ENCODE results near the gene FADS3. TPM values are rescaled to one million over a fixed set of nuclear protein-coding genes. Genes with fewer than 3 reads are reported as not detected.

Gene FADS3
- total RNA-seq, 1 donor from 2014 or later = 255 TPM

DNA sequence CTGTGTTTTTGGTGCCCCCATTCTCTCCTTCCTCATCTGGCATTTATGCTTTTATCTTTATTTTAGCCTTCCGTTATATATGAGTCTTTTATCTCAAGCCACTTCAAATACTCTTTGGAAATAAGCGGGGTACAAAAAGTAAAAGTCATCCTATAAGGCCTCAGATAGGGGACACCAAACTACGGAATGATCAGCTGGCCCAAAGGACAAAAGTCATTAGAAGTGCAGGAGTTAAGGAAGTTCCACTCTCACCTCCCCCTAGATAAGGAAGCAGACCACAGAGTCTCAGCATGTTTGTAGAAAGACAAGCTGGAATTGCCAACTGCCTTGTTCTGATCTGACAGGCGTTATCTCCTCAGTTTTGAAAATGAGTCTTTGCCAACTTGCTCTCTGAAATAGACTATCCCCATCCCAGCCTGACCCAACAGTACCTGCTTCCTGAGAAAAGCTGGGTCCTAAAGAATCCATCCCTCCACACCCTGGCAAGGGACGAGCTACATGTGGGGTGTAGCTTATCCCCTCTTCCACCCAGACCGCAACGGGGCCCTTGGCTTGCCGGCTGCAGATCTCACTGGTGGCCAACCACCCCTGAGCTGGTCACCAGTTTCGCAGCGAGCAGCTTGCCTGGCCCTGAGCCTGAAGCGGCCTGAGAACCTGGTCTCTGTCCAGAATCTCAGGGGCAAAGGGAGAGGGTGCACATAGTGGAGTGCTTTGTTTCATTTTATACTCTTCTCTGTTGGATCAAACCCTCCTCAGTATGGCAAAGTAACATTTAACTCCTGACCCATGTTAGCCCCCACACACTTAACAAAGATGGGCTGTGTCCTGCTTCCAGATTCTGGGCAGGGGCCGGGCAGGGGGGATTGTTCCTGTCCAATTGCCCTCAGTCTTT is 49.5 kb downstream of the FADS3 start:
- Mint-ChIP-seq H3K27ac (ENCODE audit: unreplicated experiment) (no peak overlapping the region), H3K27me3 (ENCODE audit: low read depth) (no peaks in the 10 kb centered on the region), H3K36me3 (ENCODE audit: low read depth) (peaks cover 40% of the 10 kb centered on the region), H3K9me3 (ENCODE audit: low read depth) (no peaks in the 10 kb centered on the region), H3K4me1 (ENCODE audit: low read depth) (peaks cover 2% of the 10 kb centered on the region), H3K4me3 (ENCODE audit: unreplicated experiment) (no peak overlapping the region)
- TF ChIP-seq, protein P1, sequence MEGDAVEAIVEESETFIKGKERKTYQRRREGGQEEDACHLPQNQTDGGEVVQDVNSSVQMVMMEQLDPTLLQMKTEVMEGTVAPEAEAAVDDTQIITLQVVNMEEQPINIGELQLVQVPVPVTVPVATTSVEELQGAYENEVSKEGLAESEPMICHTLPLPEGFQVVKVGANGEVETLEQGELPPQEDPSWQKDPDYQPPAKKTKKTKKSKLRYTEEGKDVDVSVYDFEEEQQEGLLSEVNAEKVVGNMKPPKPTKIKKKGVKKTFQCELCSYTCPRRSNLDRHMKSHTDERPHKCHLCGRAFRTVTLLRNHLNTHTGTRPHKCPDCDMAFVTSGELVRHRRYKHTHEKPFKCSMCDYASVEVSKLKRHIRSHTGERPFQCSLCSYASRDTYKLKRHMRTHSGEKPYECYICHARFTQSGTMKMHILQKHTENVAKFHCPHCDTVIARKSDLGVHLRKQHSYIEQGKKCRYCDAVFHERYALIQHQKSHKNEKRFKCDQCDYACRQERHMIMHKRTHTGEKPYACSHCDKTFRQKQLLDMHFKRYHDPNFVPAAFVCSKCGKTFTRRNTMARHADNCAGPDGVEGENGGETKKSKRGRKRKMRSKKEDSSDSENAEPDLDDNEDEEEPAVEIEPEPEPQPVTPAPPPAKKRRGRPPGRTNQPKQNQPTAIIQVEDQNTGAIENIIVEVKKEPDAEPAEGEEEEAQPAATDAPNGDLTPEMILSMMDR (IDR thresholded peaks at IDR 0.05) = no peak
- DNase-seq (ENCODE audit: low spot score) = peak; percentile 57

DNA sequence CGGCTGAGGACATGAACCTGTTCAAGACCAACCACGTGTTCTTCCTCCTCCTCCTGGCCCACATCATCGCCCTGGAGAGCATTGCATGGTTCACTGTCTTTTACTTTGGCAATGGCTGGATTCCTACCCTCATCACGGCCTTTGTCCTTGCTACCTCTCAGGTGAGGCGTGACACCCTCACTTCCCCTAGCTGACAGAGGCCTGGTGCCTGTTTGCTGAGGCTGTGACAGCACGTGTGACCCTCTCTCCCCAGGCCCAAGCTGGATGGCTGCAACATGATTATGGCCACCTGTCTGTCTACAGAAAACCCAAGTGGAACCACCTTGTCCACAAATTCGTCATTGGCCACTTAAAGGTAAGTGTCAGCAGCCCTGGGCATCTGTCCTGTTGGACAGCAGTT is 51.0 kb downstream of the FADS3 start:
- H3K4me1 Mint-ChIP-seq (ENCODE audit: low read depth) = peaks cover 7% of the 10 kb centered on the region
- TF ChIP-seq, protein P1 (IDR thresholded peaks at IDR 0.05) = no peak
- H3K9me3 Mint-ChIP-seq (ENCODE audit: low read depth) = no peaks in the 10 kb centered on the region

GRCh38 chr11:61839742-61840141 is 51.6 kb downstream of the FADS3 start:
- no peak for DNase-seq (ENCODE audit: low spot score)
- H3K4me3 Mint-ChIP-seq (ENCODE audit: unreplicated experiment) = no peak overlapping the region
- H3K36me3 Mint-ChIP-seq (ENCODE audit: low read depth) = peaks cover 32% of the 10 kb centered on the region
- H3K4me1 Mint-ChIP-seq (ENCODE audit: low read depth) = peaks cover 12% of the 10 kb centered on the region
- no peaks in the 10 kb centered on the region for H3K27me3 Mint-ChIP-seq (ENCODE audit: low read depth)
- no peak overlapping the region for H3K27ac Mint-ChIP-seq (ENCODE audit: unreplicated experiment)
- no peaks in the 10 kb centered on the region for H3K9me3 Mint-ChIP-seq (ENCODE audit: low read depth)
- TF ChIP-seq, protein P1 (IDR thresholded peaks at IDR 0.05) = no peak

More for the DNA sequence above, 51.0 kb downstream of the FADS3 start:
- DNase-seq (ENCODE audit: low spot score) = peak; percentile 37
- Mint-ChIP-seq H3K27ac (ENCODE audit: unreplicated experiment) (no peak overlapping the region), H3K4me3 (ENCODE audit: unreplicated experiment) (no peak overlapping the region), H3K36me3 (ENCODE audit: low read depth) (peaks cover 35% of the 10 kb centered on the region), H3K27me3 (ENCODE audit: low read depth) (no peaks in the 10 kb centered on the region)

GRCh38 chr11:61838921-61839320 is 52.4 kb downstream of the FADS3 start:
- peak; percentile 61 for DNase-seq (ENCODE audit: low spot score)
- Mint-ChIP-seq H3K4me3 (ENCODE audit: unreplicated experiment) (no peak overlapping the region), H3K4me1 (ENCODE audit: low read depth) (peaks cover 21% of the 10 kb centered on the region), H3K27me3 (ENCODE audit: low read depth) (no peaks in the 10 kb centered on the region), H3K9me3 (ENCODE audit: low read depth) (no peaks in the 10 kb centered on the region), H3K27ac (ENCODE audit: unreplicated experiment) (no peak overlapping the region), H3K36me3 (ENCODE audit: low read depth) (peaks cover 32% of the 10 kb centered on the region)
- TF ChIP-seq, protein P1 (IDR thresholded peaks at IDR 0.05) = no peak

- DNase-seq (ENCODE audit: low spot score) = peak; percentile 68
- Mint-ChIP-seq H3K27ac (ENCODE audit: unreplicated experiment) (no peak overlapping the region), H3K36me3 (ENCODE audit: low read depth) (peaks cover 34% of the 10 kb centered on the region), H3K4me1 (ENCODE audit: low read depth) (peaks cover 25% of the 10 kb centered on the region), H3K4me3 (ENCODE audit: unreplicated experiment) (no peak overlapping the region), H3K9me3 (ENCODE audit: low read depth) (no peaks in the 10 kb centered on the region), H3K27me3 (ENCODE audit: low read depth) (no peaks in the 10 kb centered on the region)
- TF ChIP-seq, protein P1 (IDR thresholded peaks at IDR 0.05) = no peak
These were observed 52.8 kb downstream of the FADS3 start for GRCh38 chr11:61838501-61838900.

Measured in chondrocyte (in vitro differentiated cells).